HG03558 (cell line): ENCODE measurements around the gene FAM83G.
"Not testable (repeated sequence)": the region's sequence is repeated elsewhere in the genome, so short reads cannot be mapped to it uniquely, and the experiment has no call there.

ENCODE experiments used
- ATAC-seq: cut with Tn5 transposase; IDR thresholded peaks from one replicate; pipeline ENCODE4 v1.9.1; 2021; ENCODE audit warnings: moderate number of reproducible peaks; ENCODE audit not compliant: unreplicated experiment; ENCODE audit errors: extremely low read depth

Gene FAM83G

GRCh38 chr17:19004421-19005136 lies at the start of gene FAM83G:
Gene FAM83G, minus strand, starts transcription at chr17:19004764. Its CDS starts 723 bp downstream, at chr17:19004041.
- peak; percentile 58 for ATAC-seq

GRCh38 chr17:19048826-19049225 lies 44.3 kb upstream of the FAM83G start:
- ATAC-seq, result not testable (repeated sequence)

- ATAC-seq, result not testable (repeated sequence)
These were observed 42.9 kb upstream of the FAM83G start for GRCh38 chr17:19047510-19047909.

- ATAC-seq, result not testable (repeated sequence)
These were observed 42.3 kb upstream of the FAM83G start, which contains the start of gene GRAP for GRCh38 chr17:19046782-19047375. Gene GRAP, minus strand, starts transcription at chr17:19046957. Its CDS starts 31 bp downstream, at chr17:19046926.

- ATAC-seq, result not testable (repeated sequence)
These were observed 40.1 kb upstream of the FAM83G start for GRCh38 chr17:19044643-19045042.

- not testable (repeated sequence) for ATAC-seq
These were observed 38.5 kb upstream of the FAM83G start for GRCh38 chr17:19043032-19043431.

- not testable (repeated sequence) for ATAC-seq
These were observed 37.8 kb upstream of the FAM83G start for GRCh38 chr17:19042369-19042768.

- not testable (repeated sequence) for ATAC-seq
These were observed 37.3 kb upstream of the FAM83G start for GRCh38 chr17:19041871-19042270.

GRCh38 chr17:19040350-19040749 lies 35.8 kb upstream of the FAM83G start:
- ATAC-seq, result not testable (repeated sequence)

GRCh38 chr17:19038730-19039129 lies 34.2 kb upstream of the FAM83G start:
- ATAC-seq, result not testable (repeated sequence)

- not testable (repeated sequence) for ATAC-seq
These were observed 33.4 kb upstream of the FAM83G start for GRCh38 chr17:19038007-19038406.

GRCh38 chr17:19037547-19037946 lies 33.0 kb upstream of the FAM83G start:
- ATAC-seq, result not testable (repeated sequence)

GRCh38 chr17:19036186-19036585 lies 31.6 kb upstream of the FAM83G start:
- not testable (repeated sequence) for ATAC-seq

- ATAC-seq, result not testable (repeated sequence)
These were observed 27.9 kb upstream of the FAM83G start for GRCh38 chr17:19032377-19032988.

- not testable (repeated sequence) for ATAC-seq
These were observed 27.2 kb upstream of the FAM83G start for GRCh38 chr17:19031729-19032128.

GRCh38 chr17:19030771-19031449 lies 26.3 kb upstream of the FAM83G start:
- ATAC-seq, result not testable (repeated sequence)

- ATAC-seq, result not testable (repeated sequence)
These were observed 25.2 kb upstream of the FAM83G start for GRCh38 chr17:19029740-19030139.

GRCh38 chr17:19028671-19029070 lies 24.1 kb upstream of the FAM83G start:
- not testable (repeated sequence) for ATAC-seq

GRCh38 chr17:19024101-19025078 lies 19.8 kb upstream of the FAM83G start:
- ATAC-seq, result no peak
